Esophagus muscularis mucosa (tissue), 3 donors: Measurements from ENCODE around the gene ZNF343.

ENCODE experiments used
- POLR2A ChIP-seq: fragments of 450-650 bp; IDR thresholded peaks from one replicate; pipeline ENCODE4 v1.6.1; 2017; ENCODE audit warnings: antibody characterized with exemption, moderate library complexity, mild to moderate bottlenecking, low read depth
- TF ChIP-seq, protein P1 (sequence below), 3 experiments: fragments of 200-600 bp in 2 of 3; fragments of 450-650 bp in 1 of 3; sonication (generic) in 2 of 3; IDR thresholded peaks; one replicate each; pipeline ENCODE4 v1.5.1; 2017 to 2019; ENCODE audit warnings: antibody characterized with exemption in 3 of 3, mild to moderate bottlenecking in 2 of 3, moderate library complexity in 1 of 3

DNA sequence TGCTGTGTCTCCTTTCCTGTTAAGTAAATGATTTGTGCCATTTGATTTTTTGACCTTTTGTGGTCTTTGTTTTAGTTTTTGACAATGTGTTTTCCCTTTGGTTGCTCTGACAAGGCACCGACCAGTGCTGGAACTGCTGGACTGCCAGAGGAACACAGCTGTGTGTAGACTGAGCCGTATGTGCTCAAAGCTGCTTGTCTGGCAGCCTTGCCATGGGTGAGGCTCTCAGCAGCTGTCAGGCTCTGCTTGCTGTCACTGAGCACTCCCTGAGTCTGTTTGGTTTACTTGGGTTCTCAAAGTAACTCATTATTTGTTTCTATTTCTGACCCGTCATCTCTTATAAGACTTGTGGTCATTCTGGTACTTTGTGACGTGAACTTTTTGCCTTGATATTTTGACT lies 23.1 kb downstream of the ZNF343 start:
- no peak for TF ChIP-seq POLR2A
- TF ChIP-seq, protein P1, sequence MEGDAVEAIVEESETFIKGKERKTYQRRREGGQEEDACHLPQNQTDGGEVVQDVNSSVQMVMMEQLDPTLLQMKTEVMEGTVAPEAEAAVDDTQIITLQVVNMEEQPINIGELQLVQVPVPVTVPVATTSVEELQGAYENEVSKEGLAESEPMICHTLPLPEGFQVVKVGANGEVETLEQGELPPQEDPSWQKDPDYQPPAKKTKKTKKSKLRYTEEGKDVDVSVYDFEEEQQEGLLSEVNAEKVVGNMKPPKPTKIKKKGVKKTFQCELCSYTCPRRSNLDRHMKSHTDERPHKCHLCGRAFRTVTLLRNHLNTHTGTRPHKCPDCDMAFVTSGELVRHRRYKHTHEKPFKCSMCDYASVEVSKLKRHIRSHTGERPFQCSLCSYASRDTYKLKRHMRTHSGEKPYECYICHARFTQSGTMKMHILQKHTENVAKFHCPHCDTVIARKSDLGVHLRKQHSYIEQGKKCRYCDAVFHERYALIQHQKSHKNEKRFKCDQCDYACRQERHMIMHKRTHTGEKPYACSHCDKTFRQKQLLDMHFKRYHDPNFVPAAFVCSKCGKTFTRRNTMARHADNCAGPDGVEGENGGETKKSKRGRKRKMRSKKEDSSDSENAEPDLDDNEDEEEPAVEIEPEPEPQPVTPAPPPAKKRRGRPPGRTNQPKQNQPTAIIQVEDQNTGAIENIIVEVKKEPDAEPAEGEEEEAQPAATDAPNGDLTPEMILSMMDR (IDR thresholded peaks at IDR 0.05): no peak
